Activated T-cell treated with anti-CD3 and anti-CD28 coated beads, Interleukin-2, amount 50 U/mL, for 4 hours (primary cell): ENCODE data around the gene VPS54. TPM values are rescaled to one million over a fixed set of nuclear protein-coding genes. Genes with fewer than 3 reads are reported as not detected.

Experiments used
- ATAC-seq, 2 donors: fragments of 200-7000 bp; cut with Tn5 transposase; one replicate each; pipeline ENCODE4 v1.10.0; 2021
- DNase-seq: peaks from one replicate; pipeline ENCODE4 v3.0.0-alpha.2; 2020
- H3K27me3 Mint-ChIP-seq: one replicate; pipeline ENCODE4 v1.8.0; 2021; ENCODE audit warnings: low read depth, mixed read lengths
- H3K36me3 Mint-ChIP-seq: one replicate; pipeline ENCODE4 v1.8.0; 2022; ENCODE audit warnings: mixed read lengths; ENCODE audit not compliant: insufficient read depth
- H3K4me1 Mint-ChIP-seq: one replicate; pipeline ENCODE4 v1.8.0; 2021; ENCODE audit warnings: low read depth, mixed read lengths
- H3K4me3 Mint-ChIP-seq: one replicate; pipeline ENCODE4 v1.8.0; 2021; ENCODE audit warnings: mild to moderate bottlenecking, moderate library complexity, mixed read lengths
- H3K9me3 Mint-ChIP-seq: one replicate; pipeline ENCODE4 v1.8.0; 2021; ENCODE audit warnings: mixed read lengths
- total RNA-seq, 3 donors: library from RNA; stranded (reverse); gene quantifications; one replicate each; pipeline ENCODE4 v1.2.1, GENCODE V29; 2021

VPS54 gene
- total RNA-seq, 3 donors from 2014 or later, result 9.7 to 10.7 (median 10.2) TPM

GRCh38 chr2:63870679-63871078, 148.5 kb downstream of the VPS54 start:
- Mint-ChIP-seq H3K9me3 (no peaks in the 10 kb centered on the region), H3K4me1 (peaks cover 32% of the 10 kb centered on the region), H3K36me3 (peaks cover 29% of the 10 kb centered on the region), H3K27me3 (no peaks in the 10 kb centered on the region), H3K4me3 (no peak overlapping the region)
- no peak for DNase-seq
- no peak for ATAC-seq

- Mint-ChIP-seq H3K27me3 (no peaks in the 10 kb centered on the region), H3K4me1 (peaks cover 42% of the 10 kb centered on the region), H3K9me3 (no peaks in the 10 kb centered on the region), H3K36me3 (peaks cover 16% of the 10 kb centered on the region), H3K4me3 (no peak overlapping the region)
- ATAC-seq (no peak), DNase-seq (no peak)
These were observed 153.1 kb downstream of the VPS54 start for GRCh38 chr2:63866009-63866709.

DNA sequence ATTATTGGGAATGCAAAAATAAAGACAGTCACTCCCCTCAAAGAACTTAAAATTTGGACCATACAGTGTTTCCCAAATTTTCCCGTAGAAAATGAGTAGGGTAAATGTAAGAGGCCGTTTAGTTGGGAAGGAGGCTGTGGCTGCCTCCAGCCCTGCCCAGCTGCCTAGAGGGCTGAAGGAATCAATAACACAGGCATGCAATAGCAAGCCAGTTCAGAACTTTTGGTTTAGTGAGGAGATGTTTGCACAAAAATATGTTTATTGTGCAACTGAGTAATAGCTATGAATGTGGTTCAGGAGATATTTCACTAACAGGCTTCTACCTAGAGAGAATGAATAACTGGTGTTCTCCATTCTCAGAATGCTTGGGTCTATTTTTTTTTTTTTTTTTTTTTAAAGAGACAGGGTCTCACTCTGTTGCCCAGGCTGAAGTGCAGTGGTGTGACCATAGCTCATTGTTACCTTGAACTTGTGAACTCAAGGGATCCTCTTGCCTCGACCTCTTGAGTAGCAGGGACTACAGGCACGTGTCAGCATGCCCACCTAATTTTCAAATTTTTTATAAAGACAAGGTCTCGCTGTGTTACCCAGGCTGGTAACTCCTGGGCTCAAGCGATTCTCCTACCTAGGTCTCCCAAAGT, 153.9 kb downstream of the VPS54 start:
- no peak for ATAC-seq
- no peaks in the 10 kb centered on the region for H3K9me3 Mint-ChIP-seq
- H3K4me1 Mint-ChIP-seq, result peaks cover 43% of the 10 kb centered on the region
- no peaks in the 10 kb centered on the region for H3K27me3 Mint-ChIP-seq
- H3K36me3 Mint-ChIP-seq, result peaks cover 14% of the 10 kb centered on the region
- no peak overlapping the region for H3K4me3 Mint-ChIP-seq
- no peak for DNase-seq

GRCh38 chr2:63863707-63864106, 155.5 kb downstream of the VPS54 start:
- Mint-ChIP-seq H3K27me3 (no peaks in the 10 kb centered on the region), H3K4me3 (no peak overlapping the region), H3K36me3 (peaks cover 18% of the 10 kb centered on the region), H3K9me3 (no peaks in the 10 kb centered on the region), H3K4me1 (peaks cover 39% of the 10 kb centered on the region)
- no peak for DNase-seq
- ATAC-seq, result no peak

GRCh38 chr2:63862806-63863205, 156.4 kb downstream of the VPS54 start:
- H3K9me3 Mint-ChIP-seq, result no peaks in the 10 kb centered on the region
- H3K27me3 Mint-ChIP-seq, result no peaks in the 10 kb centered on the region
- peaks cover 19% of the 10 kb centered on the region for H3K36me3 Mint-ChIP-seq
- no peak for DNase-seq
- ATAC-seq, result peak; percentile 43 to 46
- peaks cover 40% of the 10 kb centered on the region for H3K4me1 Mint-ChIP-seq
- H3K4me3 Mint-ChIP-seq, result no peak overlapping the region

DNA sequence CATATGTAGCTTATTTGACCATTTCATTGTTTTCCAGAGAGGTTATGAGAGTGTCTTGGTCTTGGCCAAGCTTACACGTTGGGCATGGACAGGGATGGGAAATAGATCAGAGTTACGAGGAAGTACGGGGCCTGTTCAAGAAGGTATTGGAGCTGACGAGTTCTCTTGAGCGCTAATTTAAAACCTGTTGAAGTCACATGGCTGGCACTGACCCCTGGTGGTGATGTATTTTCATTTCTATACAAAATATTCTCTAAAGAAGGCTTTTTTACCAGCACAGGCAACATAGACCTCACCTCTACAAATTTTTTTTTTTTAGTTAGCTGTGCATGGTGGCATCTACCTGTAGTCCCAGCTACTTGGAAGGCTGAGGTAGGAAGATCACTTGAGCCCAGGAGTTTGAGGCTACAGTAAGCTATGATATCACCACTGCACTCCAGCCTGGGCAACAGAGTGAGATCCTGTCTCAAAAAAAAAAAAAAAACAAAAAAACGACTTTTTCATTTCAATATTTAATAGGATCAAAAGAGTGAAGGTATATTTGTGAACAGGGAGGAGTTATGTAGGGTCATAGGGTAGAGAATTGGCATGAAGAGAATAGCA, 157.9 kb downstream of the VPS54 start:
- ATAC-seq, result peak; percentile 33 to 56
- Mint-ChIP-seq H3K4me1 (peaks cover 44% of the 10 kb centered on the region), H3K9me3 (no peaks in the 10 kb centered on the region), H3K36me3 (peaks cover 23% of the 10 kb centered on the region), H3K27me3 (no peaks in the 10 kb centered on the region), H3K4me3 (no peak overlapping the region)
- DNase-seq, result peak; percentile 56

- Mint-ChIP-seq H3K36me3 (peaks cover 23% of the 10 kb centered on the region), H3K27me3 (no peaks in the 10 kb centered on the region), H3K9me3 (no peaks in the 10 kb centered on the region), H3K4me3 (no peak overlapping the region), H3K4me1 (peaks cover 52% of the 10 kb centered on the region)
- ATAC-seq, result no peak
- no peak for DNase-seq
These were observed 160.9 kb downstream of the VPS54 start for GRCh38 chr2:63858291-63858690.

DNA sequence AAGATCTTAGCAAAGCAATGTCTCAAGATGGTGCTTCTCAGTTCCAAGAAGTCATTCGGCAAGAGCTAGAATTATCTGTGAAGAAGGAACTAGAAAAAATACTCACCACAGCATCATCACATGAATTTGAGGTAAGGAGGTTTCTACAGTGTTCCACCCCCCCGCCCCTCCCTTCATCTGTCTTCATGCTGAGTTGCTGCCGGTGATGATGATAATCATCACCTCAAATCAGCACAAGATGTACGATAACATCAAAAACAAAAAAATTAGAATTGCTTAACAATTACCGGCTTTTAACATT, 163.0 kb downstream of the VPS54 start:
- Mint-ChIP-seq H3K4me3 (peak overlapping the region; percentile 54), H3K27me3 (no peaks in the 10 kb centered on the region), H3K4me1 (peaks cover 61% of the 10 kb centered on the region), H3K9me3 (peaks cover 4% of the 10 kb centered on the region), H3K36me3 (peaks cover 20% of the 10 kb centered on the region)
- peak; percentile 91 to 93 for ATAC-seq
- DNase-seq, result peak; percentile 43

- Mint-ChIP-seq H3K4me1 (peaks cover 64% of the 10 kb centered on the region), H3K27me3 (no peaks in the 10 kb centered on the region), H3K9me3 (peaks cover 4% of the 10 kb centered on the region), H3K4me3 (peak overlapping the region; percentile 54), H3K36me3 (peaks cover 20% of the 10 kb centered on the region)
- DNase-seq, result no peak
- ATAC-seq, result no peak
These were observed 163.6 kb downstream of the VPS54 start for GRCh38 chr2:63855418-63856302.

GRCh38 chr2:63853527-63854310, 165.5 kb downstream of the VPS54 start:
- peaks cover 4% of the 10 kb centered on the region for H3K9me3 Mint-ChIP-seq
- peaks cover 13% of the 10 kb centered on the region for H3K36me3 Mint-ChIP-seq
- ATAC-seq, result no peak
- H3K4me3 Mint-ChIP-seq, result no peak overlapping the region
- DNase-seq, result no peak
- no peaks in the 10 kb centered on the region for H3K27me3 Mint-ChIP-seq
- peaks cover 79% of the 10 kb centered on the region for H3K4me1 Mint-ChIP-seq

DNA sequence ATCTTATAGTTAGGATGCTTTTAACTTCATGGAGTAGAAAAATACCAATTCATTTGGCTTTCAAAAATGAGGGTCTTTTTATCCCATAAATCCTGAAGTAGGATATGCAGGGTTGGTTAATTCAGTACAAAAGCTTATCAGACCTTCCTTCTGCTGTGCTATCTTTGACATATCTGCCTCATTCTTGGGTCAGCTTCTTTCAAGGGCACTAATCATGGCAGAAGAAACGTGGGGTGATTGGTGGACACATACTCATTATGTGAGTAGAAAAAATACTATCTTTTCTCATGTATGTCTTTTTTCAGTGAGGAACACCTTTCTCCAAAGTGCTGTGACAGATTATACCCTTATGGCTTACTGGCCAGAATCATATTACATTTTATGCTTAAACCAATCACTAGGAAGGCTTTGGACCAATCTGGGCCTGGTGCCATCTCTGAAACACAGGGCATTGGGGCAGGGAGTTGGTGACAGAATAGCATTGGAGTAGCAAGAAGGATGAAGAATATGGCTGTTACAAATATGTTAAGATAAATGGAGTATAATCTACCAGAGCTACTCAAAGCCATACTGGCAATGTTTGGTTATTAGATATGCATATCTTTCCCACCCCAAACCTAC, 167.4 kb downstream of the VPS54 start:
- ATAC-seq (no peak), DNase-seq (no peak)
- H3K36me3 Mint-ChIP-seq, result peaks cover 11% of the 10 kb centered on the region
- peaks cover 4% of the 10 kb centered on the region for H3K9me3 Mint-ChIP-seq
- no peak overlapping the region for H3K4me3 Mint-ChIP-seq
- no peaks in the 10 kb centered on the region for H3K27me3 Mint-ChIP-seq
- peaks cover 82% of the 10 kb centered on the region for H3K4me1 Mint-ChIP-seq

DNA sequence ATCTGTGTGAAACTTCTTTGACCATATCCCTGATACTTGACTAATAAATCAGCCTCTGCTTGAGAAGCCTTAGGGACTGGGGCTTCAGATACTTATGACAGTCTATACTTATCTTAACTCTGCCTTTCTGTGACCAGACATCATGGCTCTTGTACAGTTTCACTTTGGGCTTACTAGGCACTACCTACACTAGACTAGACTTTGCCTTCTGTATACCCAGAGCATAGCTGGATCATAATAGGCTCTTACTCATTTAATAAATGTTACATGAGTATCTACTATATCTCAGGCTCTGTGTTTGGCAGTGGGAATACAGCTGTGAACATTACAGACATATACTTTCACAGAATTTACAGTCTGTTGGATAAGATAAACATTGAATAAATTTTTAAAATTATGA, 168.6 kb downstream of the VPS54 start:
- no peak overlapping the region for H3K4me3 Mint-ChIP-seq
- DNase-seq (no peak), ATAC-seq (peak; percentile 63 to 78)
- peaks cover 80% of the 10 kb centered on the region for H3K4me1 Mint-ChIP-seq
- peaks cover 9% of the 10 kb centered on the region for H3K36me3 Mint-ChIP-seq
- peaks cover 4% of the 10 kb centered on the region for H3K9me3 Mint-ChIP-seq
- H3K27me3 Mint-ChIP-seq, result no peaks in the 10 kb centered on the region

GRCh38 chr2:63850204-63850571, 169.0 kb downstream of the VPS54 start:
- Mint-ChIP-seq H3K4me3 (no peak overlapping the region), H3K9me3 (peaks cover 4% of the 10 kb centered on the region), H3K27me3 (no peaks in the 10 kb centered on the region), H3K4me1 (peaks cover 80% of the 10 kb centered on the region), H3K36me3 (peaks cover 9% of the 10 kb centered on the region)
- DNase-seq, result no peak
- ATAC-seq, result no peak
